HepG2 (cell line): ENCODE data around the gene IRS1. TPM values are rescaled to one million over a fixed set of nuclear protein-coding genes. Genes with fewer than 3 reads are reported as not detected.

Experiments used
- ATAC-seq: fragments of 200-7000 bp; cut with Tn5 transposase; 3 replicates; pipeline ENCODE4 v1.9.1; 2020; ENCODE audit warnings: mild to moderate bottlenecking, moderate library complexity
- BruUV-seq: library from RNA; stranded (reverse); fragments of 400-500 nt; replicated peaks from 2 replicates; lab custom pipeline; 2021; lab: Mats Ljungman, UMichigan
- CTCF ChIA-PET: fragments of 300-600 bp; formaldehyde crosslinking; extraction: SDS; loops from one replicate; lab custom pipeline; 2021; ENCODE audit warnings: low total read pairs, inconsistent platforms, low intra/inter-chr PET ratio; lab: Yijun Ruan, JAX
- POLR2A ChIA-PET: fragments of 350-600 bp; sonication (Branson Sonifier 250); formaldehyde crosslinking; loops from one replicate; lab custom pipeline; 2020; ENCODE audit warnings: antibody characterized with exemption, inconsistent platforms; lab: Yijun Ruan, JAX
- DNase-seq: peaks from one replicate; pipeline ENCODE4 v3.0.0-alpha.2; 2015; ENCODE audit warnings: low spot score
- FAIRE-seq: peaks from 3 replicates; lab custom pipeline; 2011; peaks lifted over from hg19 to GRCh38; lab: Jason Lieb, UNC
- H2AFZ ChIP-seq: one replicate; pipeline ENCODE4 v1.6.1; 2011; ENCODE audit warnings: low read length, inconsistent platforms
- H3K27ac ChIP-seq: fragments of 300-600 bp; 3 replicates; pipeline ENCODE4 v1.8.0; 2011; ENCODE audit warnings: mixed run types, mild to moderate bottlenecking, mixed read lengths, low read length, inconsistent platforms; ENCODE audit not compliant: insufficient read depth; ENCODE audit errors: extremely low read length
- H3K27me3 ChIP-seq, 2 experiments: fragments of 200-600 bp in 1 of 2; 2 replicates in 1 of 2; 3 replicates in 1 of 2; pipeline versions ENCODE4 v1.6.0 to v1.8.0; 2011; ENCODE audit warnings: low read length in 2 of 2, mild to moderate bottlenecking in 2 of 2, moderate library complexity in 2 of 2, inconsistent platforms in 1 of 2; ENCODE audit not compliant: insufficient read depth in 2 of 2, control insufficient read depth in 1 of 2
- H3K36me3 ChIP-seq, 2 experiments: fragments of 200-600 bp in 1 of 2; replicated peaks in 1 of 2; 2 replicates in 1 of 2; 3 replicates in 1 of 2; pipeline versions ENCODE4 v1.5.1 to v1.8.0; 2011; ENCODE audit warnings: low read length in 2 of 2, inconsistent platforms in 1 of 2; ENCODE audit not compliant: insufficient read depth in 2 of 2, control insufficient read depth in 1 of 2
- H3K4me1 ChIP-seq: 2 replicates; pipeline ENCODE4 v1.5.1; 2012; ENCODE audit warnings: low read length, inconsistent platforms; ENCODE audit not compliant: insufficient read depth
- H3K4me2 ChIP-seq: 2 replicates; pipeline ENCODE4 v1.6.0; 2011; ENCODE audit warnings: low read depth, low read length, inconsistent platforms
- H3K4me3 ChIP-seq, 3 experiments: fragments of 200-600 bp in 1 of 3; sonication (generic), shearing (Covaris generic) in 1 of 3; replicated peaks in 1 of 3; 2 replicates each; pipeline ENCODE4 v1.5.1; 2011 to 2016; ENCODE audit warnings: low read length in 3 of 3, inconsistent platforms in 2 of 3, low read depth in 2 of 3, mild to moderate bottlenecking in 2 of 3, control low read depth in 1 of 3, mixed read lengths in 1 of 3; ENCODE audit not compliant: insufficient read depth in 1 of 3
- H3K79me2 ChIP-seq: one replicate; pipeline ENCODE4 v1.6.1; 2011; ENCODE audit warnings: low read length, inconsistent platforms; ENCODE audit not compliant: insufficient read depth
- H3K9ac ChIP-seq: 2 replicates; pipeline ENCODE4 v1.6.0; 2011; ENCODE audit warnings: mild to moderate bottlenecking, low read depth, low read length, inconsistent platforms; ENCODE audit not compliant: insufficient read depth
- H3K9me3 ChIP-seq: 2 replicates; pipeline ENCODE4 v1.5.1; 2012; ENCODE audit warnings: mild to moderate bottlenecking, low read length
- H4K20me1 ChIP-seq: 2 replicates; pipeline ENCODE4 v1.6.0; 2011; ENCODE audit warnings: inconsistent platforms, mild to moderate bottlenecking, low read length, moderate library complexity; ENCODE audit not compliant: insufficient read depth
- WGBS: methylation state at CpG from one replicate; pipeline ENCODE4 v1.1.6; 2017; ENCODE audit warnings: low lambda C conversion rate; 5-methylcytosine and 5-hydroxymethylcytosine counted together
- in situ Hi-C: cut with HindIII; loops from 2 replicates; pipeline ENCODE4 v1.10.0; 2017; ENCODE audit warnings: low pct_unique_long_range_greater_than_20kb; ENCODE audit not compliant: extremely low pct_ligation_motif_present
- intact Hi-C: fragments of 100-400 bp; cut with micrococcal nuclease; formaldehyde crosslinking; loops from one replicate; pipeline ENCODE4 v1.10.0; 2022; ENCODE audit not compliant: unreplicated experiment
- polyA plus RNA-seq, 8 experiments: library from polyadenylated mRNA; depleted of rRNA in 3 of 8; stranded (reverse) in 7 of 8; unstranded in 1 of 8; fragments of >200 nt; fragmentation: Illumina TruSeq in 4 of 8; extraction: Trizol in 4 of 8; gene quantifications; 2 replicates each; pipeline versions ENCODE4 v1.2.1 to v1.2.3, GENCODE V29; 2011 to 2016; ENCODE audit warnings: low read depth in 4 of 8, missing spikeins in 1 of 8, mixed read lengths in 1 of 8; ENCODE audit not compliant: insufficient read depth in 1 of 8
- total RNA-seq, 5 experiments: library from RNA; depleted of rRNA; stranded (reverse); fragments of >200 nt; fragmentation: Illumina TruSeq; extraction: Trizol; gene quantifications; 2 replicates each; pipeline ENCODE4 v1.2.3, GENCODE V29; 2016; ENCODE audit warnings: low read depth in 1 of 5
- TF ChIP-seq, protein P1 (sequence below): sonication (generic); formaldehyde crosslinking; IDR thresholded peaks from 2 replicates; pipeline ENCODE4 v1.4.0; 2020; ENCODE audit warnings: mild to moderate bottlenecking, missing genetic modification reagents
- TF ChIP-seq, protein P2 (sequence below): IDR thresholded peaks from 2 replicates; pipeline ENCODE4 v1.6.1; 2018; ENCODE audit warnings: missing genetic modification reagents

IRS1 gene
- total and polyA plus RNA-seq, 2 of the 13 experiments (the other 11 are each of a cell fraction or from before 2014, with no cell fraction given) = 8.7 to 9.0 TPM

DNA sequence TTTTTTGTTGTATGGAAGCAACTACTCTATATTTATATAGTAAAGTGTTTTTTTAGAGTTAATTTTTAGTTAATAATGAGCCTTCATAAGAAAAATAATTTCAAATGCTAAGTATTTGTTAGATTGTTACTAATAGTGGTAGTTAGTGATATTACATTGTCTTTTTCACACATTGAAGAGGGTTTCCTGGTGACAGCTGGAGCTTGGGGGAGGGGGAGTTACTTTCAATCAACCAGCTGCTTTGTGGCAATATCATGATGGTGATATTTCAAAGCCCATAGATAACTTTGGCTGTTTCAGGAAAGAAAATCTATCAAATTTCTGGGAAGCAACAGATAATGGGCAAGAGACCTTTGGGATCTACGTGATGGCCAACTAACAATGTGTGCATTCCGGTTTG is 40.3 kb upstream of the IRS1 start:
- FAIRE-seq = no peak
- POLR2A ChIA-PET = no interaction called here

More for the DNA sequence above, 40.3 kb upstream of the IRS1 start:
- H3K9ac ChIP-seq = no peak overlapping the region
- intact Hi-C loops (no loop called here), in situ Hi-C loops (no loop called here)
- peaks cover 36% of the 10 kb centered on the region for H3K4me1 ChIP-seq
- no peaks in the 10 kb centered on the region for H3K79me2 ChIP-seq
- H3K36me3 ChIP-seq = no peaks in the 10 kb centered on the region
- no peak overlapping the region for H2AFZ ChIP-seq
- H3K27ac ChIP-seq = no peak overlapping the region
- 90% methylated on average over 2 of the region's 2 CpGs for WGBS
- TF ChIP-seq, protein P1, sequence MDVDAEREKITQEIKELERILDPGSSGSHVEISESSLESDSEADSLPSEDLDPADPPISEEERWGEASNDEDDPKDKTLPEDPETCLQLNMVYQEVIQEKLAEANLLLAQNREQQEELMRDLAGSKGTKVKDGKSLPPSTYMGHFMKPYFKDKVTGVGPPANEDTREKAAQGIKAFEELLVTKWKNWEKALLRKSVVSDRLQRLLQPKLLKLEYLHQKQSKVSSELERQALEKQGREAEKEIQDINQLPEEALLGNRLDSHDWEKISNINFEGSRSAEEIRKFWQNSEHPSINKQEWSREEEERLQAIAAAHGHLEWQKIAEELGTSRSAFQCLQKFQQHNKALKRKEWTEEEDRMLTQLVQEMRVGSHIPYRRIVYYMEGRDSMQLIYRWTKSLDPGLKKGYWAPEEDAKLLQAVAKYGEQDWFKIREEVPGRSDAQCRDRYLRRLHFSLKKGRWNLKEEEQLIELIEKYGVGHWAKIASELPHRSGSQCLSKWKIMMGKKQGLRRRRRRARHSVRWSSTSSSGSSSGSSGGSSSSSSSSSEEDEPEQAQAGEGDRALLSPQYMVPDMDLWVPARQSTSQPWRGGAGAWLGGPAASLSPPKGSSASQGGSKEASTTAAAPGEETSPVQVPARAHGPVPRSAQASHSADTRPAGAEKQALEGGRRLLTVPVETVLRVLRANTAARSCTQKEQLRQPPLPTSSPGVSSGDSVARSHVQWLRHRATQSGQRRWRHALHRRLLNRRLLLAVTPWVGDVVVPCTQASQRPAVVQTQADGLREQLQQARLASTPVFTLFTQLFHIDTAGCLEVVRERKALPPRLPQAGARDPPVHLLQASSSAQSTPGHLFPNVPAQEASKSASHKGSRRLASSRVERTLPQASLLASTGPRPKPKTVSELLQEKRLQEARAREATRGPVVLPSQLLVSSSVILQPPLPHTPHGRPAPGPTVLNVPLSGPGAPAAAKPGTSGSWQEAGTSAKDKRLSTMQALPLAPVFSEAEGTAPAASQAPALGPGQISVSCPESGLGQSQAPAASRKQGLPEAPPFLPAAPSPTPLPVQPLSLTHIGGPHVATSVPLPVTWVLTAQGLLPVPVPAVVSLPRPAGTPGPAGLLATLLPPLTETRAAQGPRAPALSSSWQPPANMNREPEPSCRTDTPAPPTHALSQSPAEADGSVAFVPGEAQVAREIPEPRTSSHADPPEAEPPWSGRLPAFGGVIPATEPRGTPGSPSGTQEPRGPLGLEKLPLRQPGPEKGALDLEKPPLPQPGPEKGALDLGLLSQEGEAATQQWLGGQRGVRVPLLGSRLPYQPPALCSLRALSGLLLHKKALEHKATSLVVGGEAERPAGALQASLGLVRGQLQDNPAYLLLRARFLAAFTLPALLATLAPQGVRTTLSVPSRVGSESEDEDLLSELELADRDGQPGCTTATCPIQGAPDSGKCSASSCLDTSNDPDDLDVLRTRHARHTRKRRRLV (CRISPR knock-in tag) = no peak
- TF ChIP-seq, protein P2, sequence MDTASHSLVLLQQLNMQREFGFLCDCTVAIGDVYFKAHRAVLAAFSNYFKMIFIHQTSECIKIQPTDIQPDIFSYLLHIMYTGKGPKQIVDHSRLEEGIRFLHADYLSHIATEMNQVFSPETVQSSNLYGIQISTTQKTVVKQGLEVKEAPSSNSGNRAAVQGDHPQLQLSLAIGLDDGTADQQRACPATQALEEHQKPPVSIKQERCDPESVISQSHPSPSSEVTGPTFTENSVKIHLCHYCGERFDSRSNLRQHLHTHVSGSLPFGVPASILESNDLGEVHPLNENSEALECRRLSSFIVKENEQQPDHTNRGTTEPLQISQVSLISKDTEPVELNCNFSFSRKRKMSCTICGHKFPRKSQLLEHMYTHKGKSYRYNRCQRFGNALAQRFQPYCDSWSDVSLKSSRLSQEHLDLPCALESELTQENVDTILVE (CRISPR knock-in tag) = no peak
- no peaks in the 10 kb centered on the region for H4K20me1 ChIP-seq
- H3K4me2 ChIP-seq = no peak overlapping the region
- ATAC-seq (no peak), DNase-seq (no peak)
- no peaks in the 10 kb centered on the region for H3K27me3 ChIP-seq
- no TSS peak for BruUV-seq
- no peaks in the 10 kb centered on the region for H3K9me3 ChIP-seq
- CTCF ChIA-PET = no interaction called here
- H3K4me3 ChIP-seq = no peak overlapping the region
